Activated CD4-positive, alpha-beta T cell treated with anti-CD3 and anti-CD28 coated beads, Interleukin-2, amount 10 ng/mL, durations not matched to agents 7 days and 5 days (primary cell): ENCODE data around the gene EFNB2. TPM values are rescaled to one million over a fixed set of nuclear protein-coding genes. Genes with fewer than 3 reads are reported as not detected.

Source experiments
- CTCF ChIA-PET: fragments of 350-600 bp; sonication (Branson Sonifier 250); formaldehyde crosslinking; loops from one replicate; lab custom pipeline; 2021; ENCODE audit warnings: antibody characterized with exemption; lab: Charles Lee
- POLR2A ChIA-PET: fragments of 350-600 bp; sonication (Branson Sonifier 250); formaldehyde crosslinking; loops from one replicate; lab custom pipeline; 2021; ENCODE audit warnings: antibody characterized with exemption; lab: Charles Lee
- DNase-seq: peaks from one replicate; pipeline ENCODE4 v3.0.0-alpha.2; 2020
- H3K27ac Mint-ChIP-seq: one replicate; pipeline ENCODE4 v1.8.0; 2021; ENCODE audit warnings: mild to moderate bottlenecking, moderate library complexity, mixed read lengths
- H3K27me3 Mint-ChIP-seq: one replicate; pipeline ENCODE4 v1.8.0; 2021; ENCODE audit warnings: mixed read lengths
- H3K36me3 Mint-ChIP-seq: one replicate; pipeline ENCODE4 v1.8.0; 2021; ENCODE audit warnings: low read depth, mixed read lengths
- H3K4me1 Mint-ChIP-seq: one replicate; pipeline ENCODE4 v1.8.0; 2021; ENCODE audit warnings: mixed read lengths
- H3K4me3 Mint-ChIP-seq: one replicate; pipeline ENCODE4 v1.8.0; 2021; ENCODE audit warnings: mild to moderate bottlenecking, moderate library complexity, mixed read lengths
- H3K9me3 Mint-ChIP-seq: one replicate; pipeline ENCODE4 v1.8.0; 2021; ENCODE audit warnings: mixed read lengths
- total RNA-seq, 2 experiments: library from RNA; stranded (reverse); gene quantifications; one replicate each; pipeline ENCODE4 v1.2.3, GENCODE V29; 2021

EFNB2 gene
- total RNA-seq, 2 experiments from 2014 or later = 0.04 to 0.10 TPM

DNA sequence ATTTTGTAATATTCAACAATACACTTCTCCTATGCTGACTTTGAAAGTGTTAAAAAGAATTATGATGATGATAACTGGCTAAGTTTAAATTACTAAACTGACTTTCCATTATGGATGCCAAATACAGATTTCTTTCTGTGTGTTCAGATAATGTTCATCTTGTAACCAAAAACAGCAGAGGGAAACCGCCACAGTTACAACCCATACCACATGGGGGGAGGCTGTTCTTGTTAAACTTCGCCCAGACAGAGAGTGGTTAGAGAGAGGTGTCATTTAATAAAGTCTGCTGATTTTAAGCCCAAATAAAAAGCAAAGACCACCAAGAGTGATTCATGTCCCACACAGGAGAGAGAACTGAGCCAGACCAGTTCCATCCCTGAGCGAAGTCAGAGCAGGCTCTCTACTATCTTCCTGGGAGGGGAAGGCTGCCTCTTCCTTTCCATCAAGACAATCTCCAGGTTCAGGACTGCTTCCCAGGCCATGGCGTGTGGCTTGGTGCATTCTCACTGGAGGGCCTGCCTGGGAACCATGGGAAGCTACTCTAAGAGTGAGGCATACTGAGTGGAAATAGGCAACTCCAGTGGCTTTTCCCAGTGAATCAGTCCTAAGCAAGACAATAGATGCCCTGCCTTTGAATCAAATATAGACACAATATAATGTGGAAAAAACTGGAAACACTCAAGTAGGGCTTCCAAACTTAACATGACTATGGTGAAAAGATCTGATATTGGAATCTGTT, 18.2 kb downstream of the EFNB2 start:
- POLR2A ChIA-PET = no interaction called here
- DNase-seq = no peak
- peaks cover 31% of the 10 kb centered on the region for H3K27me3 Mint-ChIP-seq
- no peak overlapping the region for H3K27ac Mint-ChIP-seq
- no peaks in the 10 kb centered on the region for H3K9me3 Mint-ChIP-seq
- H3K4me1 Mint-ChIP-seq = no peaks in the 10 kb centered on the region
- CTCF ChIA-PET = interaction anchor here (1.1 kb wide), 1 partner anchor 11 kb away, joined by 3 read pairs; no protein-coding TSS in a partner anchor
- no peak overlapping the region for H3K4me3 Mint-ChIP-seq
- no peaks in the 10 kb centered on the region for H3K36me3 Mint-ChIP-seq

DNA sequence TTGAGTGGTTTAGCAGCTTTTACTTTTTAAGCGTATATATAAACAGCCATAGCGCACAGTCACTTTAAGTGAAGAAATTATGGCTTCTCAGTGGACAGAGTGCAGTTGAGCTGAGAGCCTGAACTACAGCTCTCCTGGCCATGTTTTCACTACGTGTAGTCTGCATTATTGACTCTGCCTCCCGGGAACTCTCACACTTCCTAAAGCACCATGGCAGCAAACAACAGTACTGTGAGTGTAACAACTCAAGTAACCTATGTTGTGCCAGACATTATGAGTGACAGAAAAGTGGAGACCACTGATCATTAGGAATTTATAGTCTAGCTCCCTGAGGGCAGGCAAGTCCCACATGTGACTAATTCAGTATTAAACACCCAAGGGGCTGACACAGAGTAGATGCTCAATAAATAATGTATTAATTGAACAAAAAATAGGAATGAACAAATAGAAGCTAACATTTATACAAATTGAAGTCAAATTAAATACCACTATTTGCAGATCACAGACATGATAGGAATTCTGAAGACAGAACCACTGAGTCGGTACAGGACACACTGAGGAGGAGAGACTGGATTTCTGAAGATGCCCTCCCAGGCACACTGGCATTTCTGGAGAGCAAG, 19.7 kb downstream of the EFNB2 start:
- Mint-ChIP-seq H3K4me3 (no peak overlapping the region), H3K27me3 (peaks cover 29% of the 10 kb centered on the region), H3K36me3 (no peaks in the 10 kb centered on the region), H3K27ac (no peak overlapping the region), H3K4me1 (no peaks in the 10 kb centered on the region), H3K9me3 (no peaks in the 10 kb centered on the region)
- ChIA-PET CTCF (interaction anchor here (0.7 to 1.6 kb wide), 3 partner anchors 9 to 86 kb away, joined by 3 to 7 read pairs (median 3); no protein-coding TSS in a partner anchor), POLR2A (no interaction called here)
- no peak for DNase-seq

DNA sequence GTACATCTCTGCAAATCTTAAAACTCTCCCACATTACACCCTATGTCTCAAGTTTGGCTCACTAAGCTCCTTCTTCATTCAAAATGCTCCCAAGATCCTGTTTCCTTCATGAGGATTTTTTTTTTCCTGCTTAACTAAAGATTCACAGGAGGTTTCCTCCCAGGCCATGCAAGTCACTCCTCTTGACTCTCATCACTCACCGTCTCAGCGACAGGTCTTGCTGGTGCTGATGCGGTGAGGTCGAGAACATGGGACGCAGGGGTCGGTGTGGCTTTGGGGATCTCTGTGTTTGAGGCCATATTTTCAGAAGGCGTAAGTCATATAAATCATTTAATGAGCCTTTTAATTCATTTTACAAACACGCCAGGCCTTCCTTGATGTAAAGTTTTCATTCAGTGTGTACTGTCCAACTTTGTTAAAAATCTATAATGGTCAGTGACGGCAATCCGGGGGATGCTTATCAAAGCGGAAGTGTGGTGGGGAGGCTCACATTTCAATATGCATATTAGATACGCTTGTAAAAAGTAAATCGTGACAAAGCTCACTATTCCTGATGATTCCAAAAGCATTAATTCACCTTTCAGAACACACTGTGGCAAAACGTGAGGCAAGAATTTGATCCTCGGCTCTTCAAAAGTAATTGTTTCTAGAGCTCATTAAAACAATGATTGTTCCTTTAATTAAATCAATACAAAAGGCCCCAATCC, 20.4 kb downstream of the EFNB2 start:
- Mint-ChIP-seq H3K4me3 (no peak overlapping the region), H3K36me3 (no peaks in the 10 kb centered on the region), H3K27ac (no peak overlapping the region), H3K4me1 (no peaks in the 10 kb centered on the region), H3K27me3 (peaks cover 26% of the 10 kb centered on the region), H3K9me3 (no peaks in the 10 kb centered on the region)
- no peak for DNase-seq
- ChIA-PET POLR2A (no interaction called here), CTCF (interaction anchor here (1.6 kb wide), 1 partner anchor 10 kb away, joined by 7 read pairs; no protein-coding TSS in a partner anchor)

DNA sequence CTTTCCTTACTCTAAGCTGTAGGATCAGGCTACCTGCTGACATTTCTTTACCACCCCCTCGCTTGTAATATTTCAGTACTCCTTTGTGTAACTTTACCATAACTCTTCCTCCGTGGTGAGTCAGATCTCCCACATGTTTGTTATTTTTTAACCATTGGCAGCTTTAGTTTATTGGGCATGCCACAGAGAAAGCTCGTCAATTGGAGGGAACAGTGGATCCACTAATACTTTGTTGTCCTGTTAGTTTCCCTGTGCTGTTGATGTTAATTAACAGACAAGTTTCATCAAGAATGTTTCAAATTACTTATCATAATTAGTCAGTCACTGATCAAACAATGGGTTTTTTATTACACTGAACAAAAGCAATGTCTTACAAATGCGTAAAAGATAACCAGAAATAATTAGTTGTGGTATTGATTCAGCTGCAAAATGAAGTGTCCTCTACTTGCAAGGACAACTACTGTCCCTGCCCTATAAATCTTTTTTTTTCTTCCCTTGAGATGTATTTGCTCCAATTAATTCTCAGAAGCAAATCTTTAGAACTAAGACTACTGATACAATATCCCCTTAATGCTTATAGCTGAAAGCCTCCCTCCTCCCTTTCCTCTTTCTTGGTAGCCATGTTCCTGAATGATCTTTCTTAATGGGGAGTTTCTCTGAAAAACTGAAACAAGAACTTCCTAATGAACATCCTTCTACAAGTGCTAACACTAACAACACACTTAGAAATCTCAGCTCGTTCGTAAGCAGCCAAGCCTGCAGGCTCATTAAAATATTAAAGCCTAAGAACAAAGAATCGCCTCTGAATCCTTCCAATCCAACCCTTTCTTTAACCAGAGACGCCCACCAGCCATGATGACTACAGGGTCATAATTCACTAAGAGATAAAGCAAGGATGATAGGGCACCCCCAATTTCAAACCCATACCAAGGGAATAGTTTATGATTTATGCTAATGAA, 22.2 kb downstream of the EFNB2 start:
- no peaks in the 10 kb centered on the region for H3K36me3 Mint-ChIP-seq
- CTCF ChIA-PET = interaction anchor here (1.2 kb wide), 1 partner anchor 32 kb away, joined by 3 read pairs; no protein-coding TSS in a partner anchor
- POLR2A ChIA-PET = no interaction called here
- no peak overlapping the region for H3K27ac Mint-ChIP-seq
- H3K4me3 Mint-ChIP-seq = no peak overlapping the region
- no peaks in the 10 kb centered on the region for H3K9me3 Mint-ChIP-seq
- no peaks in the 10 kb centered on the region for H3K4me1 Mint-ChIP-seq
- peaks cover 27% of the 10 kb centered on the region for H3K27me3 Mint-ChIP-seq
- DNase-seq = no peak

DNA sequence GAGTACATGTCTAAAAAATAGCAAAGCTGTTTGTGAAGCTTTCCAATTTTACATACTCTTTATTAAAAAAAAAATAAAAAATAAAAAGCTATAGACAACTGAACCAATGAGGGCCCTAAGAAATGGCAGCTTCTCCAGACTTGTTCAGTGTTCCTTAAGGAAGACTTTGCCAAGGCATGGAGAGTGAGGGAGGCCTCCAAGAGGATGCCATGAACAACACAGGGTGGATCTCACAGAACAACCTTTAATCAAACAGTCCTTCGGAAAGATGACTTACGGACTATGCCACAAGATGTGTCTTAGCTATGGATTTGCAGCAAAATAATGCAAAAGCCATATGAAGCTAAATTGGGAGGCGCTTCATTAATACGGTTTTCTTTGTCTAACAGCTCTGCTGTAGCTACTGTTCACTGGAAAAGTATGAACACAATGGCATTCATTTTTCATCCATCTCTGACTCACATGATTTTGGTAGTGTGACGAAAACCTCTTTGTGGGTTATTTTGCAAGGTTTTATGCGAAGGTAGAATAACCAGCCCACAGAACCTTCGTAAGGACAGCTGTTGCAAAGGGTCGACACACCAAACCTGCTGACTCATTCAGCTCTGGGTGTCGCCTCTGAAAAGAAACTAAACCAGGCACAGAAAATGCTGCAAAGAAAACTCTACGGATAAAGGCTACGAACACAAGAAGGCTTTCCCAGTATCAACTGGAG, 27.7 kb downstream of the EFNB2 start:
- CTCF ChIA-PET = no interaction called here
- Mint-ChIP-seq H3K4me3 (no peak overlapping the region), H3K9me3 (no peaks in the 10 kb centered on the region), H3K27me3 (peaks cover 10% of the 10 kb centered on the region), H3K27ac (no peak overlapping the region), H3K4me1 (peaks cover 2% of the 10 kb centered on the region), H3K36me3 (no peaks in the 10 kb centered on the region)
- no peak for DNase-seq
- POLR2A ChIA-PET = no interaction called here

DNA sequence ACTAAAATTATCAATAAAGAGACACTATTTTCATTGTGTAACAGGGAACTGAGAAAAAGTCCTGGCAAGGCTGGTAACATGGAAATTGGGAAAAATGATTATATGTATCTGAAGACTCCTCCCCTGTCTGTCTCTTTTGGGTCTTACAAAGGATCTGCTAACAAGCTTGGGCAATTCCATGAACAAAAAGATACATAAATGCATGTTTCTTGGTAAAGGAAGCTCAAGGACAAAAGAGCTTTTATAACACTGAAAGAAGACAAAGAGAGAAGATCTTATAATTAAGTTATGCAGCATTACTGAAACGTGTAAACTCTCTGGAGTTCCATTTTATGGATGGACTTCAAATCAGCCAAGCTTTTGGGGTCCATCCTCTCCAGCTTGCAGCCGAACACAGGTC, 29.2 kb downstream of the EFNB2 start:
- Mint-ChIP-seq H3K27ac (no peak overlapping the region), H3K4me1 (peaks cover 2% of the 10 kb centered on the region), H3K9me3 (no peaks in the 10 kb centered on the region), H3K27me3 (peaks cover 6% of the 10 kb centered on the region), H3K4me3 (no peak overlapping the region), H3K36me3 (no peaks in the 10 kb centered on the region)
- CTCF ChIA-PET = interaction anchor here (1.0 kb wide), 1 partner anchor 28 kb away, joined by 3 read pairs; no protein-coding TSS in a partner anchor
- DNase-seq = no peak
- POLR2A ChIA-PET = no interaction called here

DNA sequence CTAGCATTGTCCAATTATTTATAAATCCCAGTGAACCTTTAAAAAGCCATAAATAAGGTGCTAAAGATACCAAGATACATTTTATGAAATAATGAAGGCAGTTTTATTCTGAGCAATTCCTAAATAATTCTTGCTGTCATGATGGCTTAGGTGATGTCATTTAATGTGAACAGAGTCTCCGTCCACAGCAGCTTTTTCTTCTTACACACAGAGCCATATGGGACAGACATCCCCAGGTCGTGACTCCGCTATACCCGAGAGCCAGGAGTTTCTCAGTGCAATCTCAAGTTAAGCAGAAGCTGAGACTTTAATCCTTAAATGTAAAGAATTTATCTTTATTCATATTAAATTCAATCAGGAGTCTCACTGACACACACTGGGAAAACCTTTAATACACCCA, 29.7 kb downstream of the EFNB2 start:
- no peaks in the 10 kb centered on the region for H3K9me3 Mint-ChIP-seq
- no peak overlapping the region for H3K27ac Mint-ChIP-seq
- POLR2A ChIA-PET = no interaction called here
- no peaks in the 10 kb centered on the region for H3K36me3 Mint-ChIP-seq
- H3K4me3 Mint-ChIP-seq = no peak overlapping the region
- CTCF ChIA-PET = interaction anchor here (1.0 kb wide), 1 partner anchor 28 kb away, joined by 3 read pairs; no protein-coding TSS in a partner anchor
- H3K4me1 Mint-ChIP-seq = peaks cover 2% of the 10 kb centered on the region
- peaks cover 6% of the 10 kb centered on the region for H3K27me3 Mint-ChIP-seq
- no peak for DNase-seq

DNA sequence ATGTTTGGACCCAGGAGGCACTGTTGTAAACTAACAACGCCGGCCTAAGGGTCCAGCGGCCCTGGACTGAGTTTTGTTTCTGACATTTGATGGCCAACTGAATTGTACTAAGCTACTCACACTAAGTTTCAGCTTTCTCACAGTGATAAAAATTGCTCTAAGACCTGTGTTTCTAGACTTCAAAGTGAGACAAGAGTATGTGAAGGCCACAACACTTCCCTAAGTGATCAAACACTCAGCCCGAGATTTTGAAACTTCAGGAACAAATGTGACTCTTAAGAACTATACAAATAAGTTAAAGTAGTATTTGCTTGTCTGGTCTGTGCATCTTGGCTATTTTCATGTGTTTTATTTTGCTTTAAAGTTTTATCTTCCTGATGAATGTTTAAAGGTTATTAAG, 30.2 kb downstream of the EFNB2 start:
- H3K4me1 Mint-ChIP-seq = peaks cover 2% of the 10 kb centered on the region
- peaks cover 11% of the 10 kb centered on the region for H3K27me3 Mint-ChIP-seq
- H3K9me3 Mint-ChIP-seq = no peaks in the 10 kb centered on the region
- H3K27ac Mint-ChIP-seq = no peak overlapping the region
- no peak overlapping the region for H3K4me3 Mint-ChIP-seq
- DNase-seq = no peak
- ChIA-PET POLR2A (no interaction called here), CTCF (interaction anchor here (1.3 kb wide), 1 partner anchor 12 kb away, joined by 3 read pairs; no protein-coding TSS in a partner anchor)
- no peaks in the 10 kb centered on the region for H3K36me3 Mint-ChIP-seq

DNA sequence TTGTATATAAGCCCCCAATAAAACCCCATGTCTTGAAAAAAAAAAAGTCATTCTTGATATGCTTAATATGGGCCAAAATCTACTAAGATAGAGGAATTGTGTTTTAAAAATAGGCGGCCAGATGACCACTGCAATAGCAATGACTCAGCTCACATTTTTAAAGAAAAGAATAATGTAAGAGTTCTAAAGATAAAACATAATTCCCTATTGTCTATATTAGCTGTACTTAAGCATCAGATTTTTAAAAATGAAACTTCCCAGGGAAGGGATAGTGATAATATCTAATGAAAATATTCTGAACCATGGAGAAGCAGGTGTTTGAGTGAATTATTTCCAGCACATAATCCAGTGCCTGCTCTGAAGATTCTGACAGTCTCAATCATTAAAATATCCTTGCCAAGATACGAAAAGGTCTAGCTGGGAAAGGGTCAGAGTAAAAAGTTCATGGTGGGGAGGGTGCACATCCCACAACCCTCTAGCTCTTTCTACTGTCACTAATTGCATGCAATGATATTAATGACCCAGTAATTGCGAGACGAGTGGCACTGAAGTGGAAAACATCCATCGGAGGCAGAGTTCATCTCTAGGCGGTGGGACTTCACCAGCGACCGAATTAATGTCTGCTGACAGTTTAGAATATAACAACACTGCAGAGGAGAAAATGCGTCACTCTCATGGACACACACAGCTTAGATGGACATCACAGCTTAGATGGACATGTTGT, 31.6 kb downstream of the EFNB2 start:
- no peaks in the 10 kb centered on the region for H3K36me3 Mint-ChIP-seq
- no peaks in the 10 kb centered on the region for H3K9me3 Mint-ChIP-seq
- H3K4me3 Mint-ChIP-seq = no peak overlapping the region
- CTCF ChIA-PET = interaction anchor here (0.7 to 1.3 kb wide), 4 partner anchors 9 to 681 kb away, joined by 3 to 5 read pairs (median 3); no protein-coding TSS in a partner anchor
- peaks cover 6% of the 10 kb centered on the region for H3K4me1 Mint-ChIP-seq
- POLR2A ChIA-PET = interaction anchor here (0.6 kb wide), 1 partner anchor 9 kb away, joined by 3 read pairs; no protein-coding TSS in a partner anchor
- peaks cover 22% of the 10 kb centered on the region for H3K27me3 Mint-ChIP-seq
- no peak for DNase-seq
- H3K27ac Mint-ChIP-seq = no peak overlapping the region

DNA sequence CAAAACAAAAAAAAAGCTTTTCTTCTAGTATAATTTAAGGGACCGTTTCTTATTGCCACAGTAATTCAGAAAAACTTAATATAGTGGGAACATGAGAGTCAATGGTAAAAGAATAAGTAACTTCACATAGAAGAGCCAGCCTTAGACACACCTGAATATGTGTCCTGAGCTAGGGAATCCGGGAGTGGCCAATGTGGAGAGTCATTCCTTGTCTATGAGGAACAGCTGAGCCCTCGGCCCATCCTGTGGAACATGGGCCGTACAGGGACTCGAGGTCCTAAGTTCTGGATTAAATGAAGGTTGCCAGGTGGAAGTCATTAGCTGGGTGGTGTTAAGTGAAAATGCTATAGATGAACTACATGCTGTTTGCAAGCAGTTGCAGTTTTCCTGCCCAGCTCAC, 32.2 kb downstream of the EFNB2 start:
- peaks cover 26% of the 10 kb centered on the region for H3K27me3 Mint-ChIP-seq
- H3K9me3 Mint-ChIP-seq = no peaks in the 10 kb centered on the region
- H3K4me3 Mint-ChIP-seq = no peak overlapping the region
- ChIA-PET POLR2A (no interaction called here), CTCF (interaction anchor here (1.1 to 1.3 kb wide), 2 partner anchors 9 to 33 kb away, joined by 3 read pairs; no protein-coding TSS in a partner anchor)
- no peaks in the 10 kb centered on the region for H3K36me3 Mint-ChIP-seq
- H3K27ac Mint-ChIP-seq = no peak overlapping the region
- H3K4me1 Mint-ChIP-seq = peaks cover 6% of the 10 kb centered on the region
- no peak for DNase-seq

DNA sequence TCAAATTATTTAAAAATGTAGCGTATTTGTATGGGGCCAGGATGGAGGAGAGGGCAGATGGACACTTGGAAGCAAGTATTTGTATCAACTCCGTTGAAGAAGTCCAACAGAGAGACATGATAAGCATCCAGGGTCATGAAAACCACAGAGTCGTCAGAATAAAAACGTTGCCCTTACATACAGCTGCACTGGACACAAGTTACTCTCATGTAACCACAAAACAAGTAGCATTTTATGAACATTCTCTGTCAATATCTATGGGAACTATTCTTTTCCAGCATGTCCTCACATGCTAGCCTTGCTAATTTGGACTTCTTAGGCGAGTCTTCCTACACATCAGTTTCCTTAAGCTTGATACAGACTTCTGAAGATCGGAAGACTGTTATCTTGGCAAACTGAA, 35.0 kb downstream of the EFNB2 start:
- CTCF ChIA-PET = no interaction called here
- H3K4me1 Mint-ChIP-seq = peaks cover 4% of the 10 kb centered on the region
- no peak overlapping the region for H3K27ac Mint-ChIP-seq
- no peaks in the 10 kb centered on the region for H3K36me3 Mint-ChIP-seq
- no peak for DNase-seq
- POLR2A ChIA-PET = no interaction called here
- no peaks in the 10 kb centered on the region for H3K9me3 Mint-ChIP-seq
- no peak overlapping the region for H3K4me3 Mint-ChIP-seq
- peaks cover 45% of the 10 kb centered on the region for H3K27me3 Mint-ChIP-seq
